GM23338 (cell line): Measurements from ENCODE around the gene PPP1R9A. TPM values are rescaled to one million over a fixed set of nuclear protein-coding genes. Genes with fewer than 3 reads are reported as not detected.

Experiments
- ATAC-seq: fragments of 200-7000 bp; cut with Tn5 transposase; 3 replicates; pipeline ENCODE4 v1.9.1; 2020
- DNase-seq: peaks from one replicate; pipeline ENCODE4 v3.0.0-alpha.2; 2015; ENCODE audit warnings: low spot score
- H2AFZ ChIP-seq: fragments of 200-600 bp; sonication (generic); 2 replicates; pipeline ENCODE4 v1.8.0; 2016; ENCODE audit warnings: antibody characterized with exemption, mild to moderate bottlenecking, moderate library complexity
- H3F3A ChIP-seq: fragments of 200-600 bp; sonication (generic); replicated peaks from 2 replicates; pipeline ENCODE4 v1.8.0; 2017; ENCODE audit warnings: antibody characterized with exemption, mixed run types, low read depth
- H3K27ac ChIP-seq: fragments of 200-600 bp; sonication (generic); 2 replicates; pipeline ENCODE4 v1.6.1; 2016; ENCODE audit warnings: low read depth
- H3K27me3 ChIP-seq: fragments of 200-600 bp; sonication (generic); 2 replicates; pipeline ENCODE4 v1.8.0; 2016; ENCODE audit warnings: mild to moderate bottlenecking, mixed run types, moderate library complexity; ENCODE audit not compliant: insufficient read depth
- H3K36me3 ChIP-seq: fragments of 200-600 bp; sonication (generic); 2 replicates; pipeline ENCODE4 v1.8.0; 2016; ENCODE audit warnings: mild to moderate bottlenecking; ENCODE audit not compliant: insufficient read depth
- H3K4me1 ChIP-seq: fragments of 200-600 bp; sonication (generic); 2 replicates; pipeline ENCODE4 v1.8.0; 2016; ENCODE audit warnings: mild to moderate bottlenecking, moderate library complexity; ENCODE audit not compliant: insufficient read depth
- H3K4me2 ChIP-seq: fragments of 200-600 bp; sonication (generic); 2 replicates; pipeline ENCODE4 v1.7.1; 2017; ENCODE audit warnings: mixed run types
- H3K4me3 ChIP-seq: fragments of 200-600 bp; sonication (generic); 2 replicates; pipeline ENCODE4 v1.6.1; 2016; ENCODE audit warnings: mixed run types
- H3K79me2 ChIP-seq: fragments of 200-600 bp; sonication (generic); replicated peaks from 2 replicates; pipeline ENCODE4 v1.8.0; 2017; ENCODE audit warnings: mild to moderate bottlenecking; ENCODE audit not compliant: insufficient read depth
- H3K9me2 ChIP-seq: fragments of 200-600 bp; sonication (generic); 2 replicates; pipeline ENCODE4 v1.8.0; 2017; ENCODE audit not compliant: insufficient read depth
- H4K20me1 ChIP-seq: fragments of 200-600 bp; sonication (generic); replicated peaks from 2 replicates; pipeline ENCODE4 v1.8.0; 2017; ENCODE audit warnings: mild to moderate bottlenecking; ENCODE audit not compliant: insufficient read depth
- H3K27ac Mint-ChIP-seq: 2 replicates; pipeline ENCODE4 v1.8.0; 2020; ENCODE audit warnings: inconsistent platforms, mild to moderate bottlenecking, moderate library complexity, mixed read lengths
- H3K27me3 Mint-ChIP-seq: 3 replicates; pipeline ENCODE4 v1.8.0; 2022; ENCODE audit warnings: low read depth, mild to moderate bottlenecking, moderate library complexity, mixed read lengths, inconsistent platforms; ENCODE audit not compliant: insufficient read depth, poor library complexity
- H3K36me3 Mint-ChIP-seq: 3 replicates; pipeline ENCODE4 v1.8.0; 2021; ENCODE audit warnings: low read depth, mild to moderate bottlenecking, inconsistent platforms, moderate library complexity, mixed read lengths
- H3K4me1 Mint-ChIP-seq: 3 replicates; pipeline ENCODE4 v1.8.0; 2020; ENCODE audit warnings: mild to moderate bottlenecking, inconsistent platforms, mixed read lengths
- H3K4me3 Mint-ChIP-seq: 3 replicates; pipeline ENCODE4 v1.8.0; 2021; ENCODE audit warnings: moderate library complexity, mild to moderate bottlenecking, inconsistent platforms, mixed read lengths
- H3K9me3 Mint-ChIP-seq: 3 replicates; pipeline ENCODE4 v1.8.0; 2020; ENCODE audit warnings: moderate library complexity, mild to moderate bottlenecking, inconsistent platforms, mixed read lengths
- CREB1 ChIP-seq: fragments of 250-450 bp; sonication (Bioruptor Pico); IDR thresholded peaks from 2 replicates; pipeline ENCODE4 v1.5.0; 2020; ENCODE audit warnings: low read depth, mild to moderate bottlenecking, moderate library complexity
- EZH2phosphoT487 ChIP-seq: fragments of 200-600 bp; sonication (generic); IDR thresholded peaks from one replicate; pipeline ENCODE4 v1.8.1; 2018; ENCODE audit warnings: antibody characterized with exemption; ENCODE audit not compliant: unreplicated experiment
- JUNB ChIP-seq: IDR thresholded peaks from one replicate; pipeline ENCODE4 v1.6.1; 2016; ENCODE audit warnings: antibody characterized with exemption; ENCODE audit not compliant: unreplicated experiment
- POLR2AphosphoS5 ChIP-seq: IDR thresholded peaks from 2 replicates; pipeline ENCODE4 v1.6.1; 2016; ENCODE audit warnings: antibody characterized with exemption, low read depth
- ZNF114 ChIP-seq: fragments of 250-450 bp; sonication (Bioruptor Pico); IDR thresholded peaks from 2 replicates; pipeline ENCODE4 v1.5.0; 2020; ENCODE audit warnings: mild to moderate bottlenecking, moderate library complexity
- polyA plus RNA-seq: library from polyadenylated mRNA; unstranded; fragments of >200 nt; fragmentation: Nextera tagmentation; extraction: Ambion mirVana; gene quantifications from 2 replicates; pipeline ENCODE4 v1.2.1, GENCODE V29; 2016
- total RNA-seq: library from RNA; depleted of rRNA; stranded (reverse); fragments of >200 nt; shearing (Covaris generic); gene quantifications from 2 replicates; pipeline ENCODE4 v1.2.3, GENCODE V29; 2014
- TF ChIP-seq, protein P1 (sequence below): IDR thresholded peaks from 2 replicates; pipeline ENCODE4 v1.6.1; 2016; ENCODE audit warnings: antibody characterized with exemption
- TF ChIP-seq, protein P2 (sequence below): IDR thresholded peaks from one replicate; pipeline ENCODE4 v1.6.1; 2018; ENCODE audit warnings: antibody characterized with exemption; ENCODE audit not compliant: unreplicated experiment
- TF ChIP-seq, protein P3 (sequence below), 2 experiments: fragments of 200-600 bp in 1 of 2; sonication (generic) in 1 of 2; conservative IDR thresholded peaks; 2 replicates each; pipeline versions ENCODE4 v1.5.1 to v1.6.1; 2016 to 2017; ENCODE audit warnings: antibody characterized with exemption in 2 of 2, low read depth in 2 of 2, mild to moderate bottlenecking in 2 of 2, moderate library complexity in 1 of 2
- TF ChIP-seq, protein P4 (sequence below): fragments of 250-450 bp; sonication (Bioruptor Pico); IDR thresholded peaks from 2 replicates; pipeline ENCODE4 v1.5.0; 2020; ENCODE audit warnings: mild to moderate bottlenecking, moderate library complexity

Gene PPP1R9A
- total and polyA plus RNA-seq, 2 experiments from 2014 or later: 10.6 to 31.8 TPM

DNA sequence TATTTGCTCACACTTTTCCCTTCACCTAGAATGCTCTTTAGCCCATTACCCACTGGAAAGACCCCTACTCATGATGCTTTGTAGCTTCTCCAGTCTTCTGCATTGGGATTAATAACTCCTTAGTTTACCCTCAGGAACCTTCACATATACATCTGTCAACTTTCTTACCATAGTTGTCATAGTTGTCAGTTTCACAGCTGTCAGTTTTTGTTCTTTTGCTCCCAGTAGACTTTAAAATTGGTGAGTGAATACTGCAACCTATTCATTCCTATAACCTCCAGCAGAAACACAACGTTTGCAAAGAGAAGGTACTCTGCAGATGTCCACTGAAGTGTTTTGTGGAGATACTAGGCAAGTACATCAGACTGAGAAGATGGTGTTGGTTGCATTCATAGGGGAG, 414.3 kb downstream of the PPP1R9A start:
- H3K36me3 ChIP-seq: no peaks in the 10 kb centered on the region

DNA sequence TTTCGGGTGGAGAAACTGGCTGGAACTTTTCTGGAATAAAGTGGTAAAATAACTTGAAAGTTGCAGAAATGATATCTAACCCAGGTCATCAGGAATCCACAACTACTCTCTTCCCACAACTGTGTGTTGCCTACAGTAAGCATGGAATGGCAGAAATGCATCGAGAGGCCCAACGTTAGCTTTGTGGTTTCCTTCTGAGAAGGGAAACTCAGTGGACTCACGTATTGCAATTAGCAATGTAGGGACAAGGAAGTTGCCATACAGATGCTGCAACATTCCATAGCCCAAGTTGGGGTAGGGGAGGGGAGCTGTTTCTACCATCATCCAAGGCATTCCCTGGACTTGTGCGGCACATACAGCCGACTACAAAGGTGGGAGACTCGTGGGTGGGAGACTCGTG, 415.0 kb downstream of the PPP1R9A start:
- Histone ChIP-seq H4K20me1 (no peaks in the 10 kb centered on the region), H3K79me2 (no peaks in the 10 kb centered on the region), H3K9me2 (0 out of 2 replicates have a peak, but pooled peaks cover 4% of the 10 kb centered on the region), H2AFZ (no peak overlapping the region), H3K4me2 (no peak overlapping the region), H3K36me3 (no peaks in the 10 kb centered on the region), H3K4me3 (no peak overlapping the region), H3K27me3 (peaks cover 9% of the 10 kb centered on the region; the same call in 1 of the 2 replicates), H3K27ac (no peak overlapping the region), H3K4me1 (no peaks in the 10 kb centered on the region; the same call in 1 of the 2 replicates), H3F3A (no peaks in the 10 kb centered on the region)
- ATAC-seq (no peak), DNase-seq (no peak)
- no peak overlapping the region for H3K27ac Mint-ChIP-seq
- H3K4me1 Mint-ChIP-seq: peaks cover 2% of the 10 kb centered on the region
- no peaks in the 10 kb centered on the region; the same call in 2 of the 3 replicates for H3K9me3 Mint-ChIP-seq
- H3K36me3 Mint-ChIP-seq: no peaks in the 10 kb centered on the region
- H3K4me3 Mint-ChIP-seq: no peak overlapping the region
- peaks cover 3% of the 10 kb centered on the region for H3K27me3 Mint-ChIP-seq
- TF ChIP-seq EZH2phosphoT487 (no peak), JUNB (no peak), POLR2AphosphoS5 (no peak), ZNF114 (no peak), CREB1 (CRISPR knock-in tag) (no peak)
- TF ChIP-seq, protein P1, sequence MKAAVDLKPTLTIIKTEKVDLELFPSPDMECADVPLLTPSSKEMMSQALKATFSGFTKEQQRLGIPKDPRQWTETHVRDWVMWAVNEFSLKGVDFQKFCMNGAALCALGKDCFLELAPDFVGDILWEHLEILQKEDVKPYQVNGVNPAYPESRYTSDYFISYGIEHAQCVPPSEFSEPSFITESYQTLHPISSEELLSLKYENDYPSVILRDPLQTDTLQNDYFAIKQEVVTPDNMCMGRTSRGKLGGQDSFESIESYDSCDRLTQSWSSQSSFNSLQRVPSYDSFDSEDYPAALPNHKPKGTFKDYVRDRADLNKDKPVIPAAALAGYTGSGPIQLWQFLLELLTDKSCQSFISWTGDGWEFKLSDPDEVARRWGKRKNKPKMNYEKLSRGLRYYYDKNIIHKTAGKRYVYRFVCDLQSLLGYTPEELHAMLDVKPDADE: no peak
- TF ChIP-seq, protein P2, sequence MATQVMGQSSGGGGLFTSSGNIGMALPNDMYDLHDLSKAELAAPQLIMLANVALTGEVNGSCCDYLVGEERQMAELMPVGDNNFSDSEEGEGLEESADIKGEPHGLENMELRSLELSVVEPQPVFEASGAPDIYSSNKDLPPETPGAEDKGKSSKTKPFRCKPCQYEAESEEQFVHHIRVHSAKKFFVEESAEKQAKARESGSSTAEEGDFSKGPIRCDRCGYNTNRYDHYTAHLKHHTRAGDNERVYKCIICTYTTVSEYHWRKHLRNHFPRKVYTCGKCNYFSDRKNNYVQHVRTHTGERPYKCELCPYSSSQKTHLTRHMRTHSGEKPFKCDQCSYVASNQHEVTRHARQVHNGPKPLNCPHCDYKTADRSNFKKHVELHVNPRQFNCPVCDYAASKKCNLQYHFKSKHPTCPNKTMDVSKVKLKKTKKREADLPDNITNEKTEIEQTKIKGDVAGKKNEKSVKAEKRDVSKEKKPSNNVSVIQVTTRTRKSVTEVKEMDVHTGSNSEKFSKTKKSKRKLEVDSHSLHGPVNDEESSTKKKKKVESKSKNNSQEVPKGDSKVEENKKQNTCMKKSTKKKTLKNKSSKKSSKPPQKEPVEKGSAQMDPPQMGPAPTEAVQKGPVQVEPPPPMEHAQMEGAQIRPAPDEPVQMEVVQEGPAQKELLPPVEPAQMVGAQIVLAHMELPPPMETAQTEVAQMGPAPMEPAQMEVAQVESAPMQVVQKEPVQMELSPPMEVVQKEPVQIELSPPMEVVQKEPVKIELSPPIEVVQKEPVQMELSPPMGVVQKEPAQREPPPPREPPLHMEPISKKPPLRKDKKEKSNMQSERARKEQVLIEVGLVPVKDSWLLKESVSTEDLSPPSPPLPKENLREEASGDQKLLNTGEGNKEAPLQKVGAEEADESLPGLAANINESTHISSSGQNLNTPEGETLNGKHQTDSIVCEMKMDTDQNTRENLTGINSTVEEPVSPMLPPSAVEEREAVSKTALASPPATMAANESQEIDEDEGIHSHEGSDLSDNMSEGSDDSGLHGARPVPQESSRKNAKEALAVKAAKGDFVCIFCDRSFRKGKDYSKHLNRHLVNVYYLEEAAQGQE: no peak
- TF ChIP-seq, protein P3, sequence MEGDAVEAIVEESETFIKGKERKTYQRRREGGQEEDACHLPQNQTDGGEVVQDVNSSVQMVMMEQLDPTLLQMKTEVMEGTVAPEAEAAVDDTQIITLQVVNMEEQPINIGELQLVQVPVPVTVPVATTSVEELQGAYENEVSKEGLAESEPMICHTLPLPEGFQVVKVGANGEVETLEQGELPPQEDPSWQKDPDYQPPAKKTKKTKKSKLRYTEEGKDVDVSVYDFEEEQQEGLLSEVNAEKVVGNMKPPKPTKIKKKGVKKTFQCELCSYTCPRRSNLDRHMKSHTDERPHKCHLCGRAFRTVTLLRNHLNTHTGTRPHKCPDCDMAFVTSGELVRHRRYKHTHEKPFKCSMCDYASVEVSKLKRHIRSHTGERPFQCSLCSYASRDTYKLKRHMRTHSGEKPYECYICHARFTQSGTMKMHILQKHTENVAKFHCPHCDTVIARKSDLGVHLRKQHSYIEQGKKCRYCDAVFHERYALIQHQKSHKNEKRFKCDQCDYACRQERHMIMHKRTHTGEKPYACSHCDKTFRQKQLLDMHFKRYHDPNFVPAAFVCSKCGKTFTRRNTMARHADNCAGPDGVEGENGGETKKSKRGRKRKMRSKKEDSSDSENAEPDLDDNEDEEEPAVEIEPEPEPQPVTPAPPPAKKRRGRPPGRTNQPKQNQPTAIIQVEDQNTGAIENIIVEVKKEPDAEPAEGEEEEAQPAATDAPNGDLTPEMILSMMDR (conservative IDR thresholded peaks at IDR 0.05; ENCODE audit: low read depth in 2 of 2): no peak
- TF ChIP-seq, protein P4, sequence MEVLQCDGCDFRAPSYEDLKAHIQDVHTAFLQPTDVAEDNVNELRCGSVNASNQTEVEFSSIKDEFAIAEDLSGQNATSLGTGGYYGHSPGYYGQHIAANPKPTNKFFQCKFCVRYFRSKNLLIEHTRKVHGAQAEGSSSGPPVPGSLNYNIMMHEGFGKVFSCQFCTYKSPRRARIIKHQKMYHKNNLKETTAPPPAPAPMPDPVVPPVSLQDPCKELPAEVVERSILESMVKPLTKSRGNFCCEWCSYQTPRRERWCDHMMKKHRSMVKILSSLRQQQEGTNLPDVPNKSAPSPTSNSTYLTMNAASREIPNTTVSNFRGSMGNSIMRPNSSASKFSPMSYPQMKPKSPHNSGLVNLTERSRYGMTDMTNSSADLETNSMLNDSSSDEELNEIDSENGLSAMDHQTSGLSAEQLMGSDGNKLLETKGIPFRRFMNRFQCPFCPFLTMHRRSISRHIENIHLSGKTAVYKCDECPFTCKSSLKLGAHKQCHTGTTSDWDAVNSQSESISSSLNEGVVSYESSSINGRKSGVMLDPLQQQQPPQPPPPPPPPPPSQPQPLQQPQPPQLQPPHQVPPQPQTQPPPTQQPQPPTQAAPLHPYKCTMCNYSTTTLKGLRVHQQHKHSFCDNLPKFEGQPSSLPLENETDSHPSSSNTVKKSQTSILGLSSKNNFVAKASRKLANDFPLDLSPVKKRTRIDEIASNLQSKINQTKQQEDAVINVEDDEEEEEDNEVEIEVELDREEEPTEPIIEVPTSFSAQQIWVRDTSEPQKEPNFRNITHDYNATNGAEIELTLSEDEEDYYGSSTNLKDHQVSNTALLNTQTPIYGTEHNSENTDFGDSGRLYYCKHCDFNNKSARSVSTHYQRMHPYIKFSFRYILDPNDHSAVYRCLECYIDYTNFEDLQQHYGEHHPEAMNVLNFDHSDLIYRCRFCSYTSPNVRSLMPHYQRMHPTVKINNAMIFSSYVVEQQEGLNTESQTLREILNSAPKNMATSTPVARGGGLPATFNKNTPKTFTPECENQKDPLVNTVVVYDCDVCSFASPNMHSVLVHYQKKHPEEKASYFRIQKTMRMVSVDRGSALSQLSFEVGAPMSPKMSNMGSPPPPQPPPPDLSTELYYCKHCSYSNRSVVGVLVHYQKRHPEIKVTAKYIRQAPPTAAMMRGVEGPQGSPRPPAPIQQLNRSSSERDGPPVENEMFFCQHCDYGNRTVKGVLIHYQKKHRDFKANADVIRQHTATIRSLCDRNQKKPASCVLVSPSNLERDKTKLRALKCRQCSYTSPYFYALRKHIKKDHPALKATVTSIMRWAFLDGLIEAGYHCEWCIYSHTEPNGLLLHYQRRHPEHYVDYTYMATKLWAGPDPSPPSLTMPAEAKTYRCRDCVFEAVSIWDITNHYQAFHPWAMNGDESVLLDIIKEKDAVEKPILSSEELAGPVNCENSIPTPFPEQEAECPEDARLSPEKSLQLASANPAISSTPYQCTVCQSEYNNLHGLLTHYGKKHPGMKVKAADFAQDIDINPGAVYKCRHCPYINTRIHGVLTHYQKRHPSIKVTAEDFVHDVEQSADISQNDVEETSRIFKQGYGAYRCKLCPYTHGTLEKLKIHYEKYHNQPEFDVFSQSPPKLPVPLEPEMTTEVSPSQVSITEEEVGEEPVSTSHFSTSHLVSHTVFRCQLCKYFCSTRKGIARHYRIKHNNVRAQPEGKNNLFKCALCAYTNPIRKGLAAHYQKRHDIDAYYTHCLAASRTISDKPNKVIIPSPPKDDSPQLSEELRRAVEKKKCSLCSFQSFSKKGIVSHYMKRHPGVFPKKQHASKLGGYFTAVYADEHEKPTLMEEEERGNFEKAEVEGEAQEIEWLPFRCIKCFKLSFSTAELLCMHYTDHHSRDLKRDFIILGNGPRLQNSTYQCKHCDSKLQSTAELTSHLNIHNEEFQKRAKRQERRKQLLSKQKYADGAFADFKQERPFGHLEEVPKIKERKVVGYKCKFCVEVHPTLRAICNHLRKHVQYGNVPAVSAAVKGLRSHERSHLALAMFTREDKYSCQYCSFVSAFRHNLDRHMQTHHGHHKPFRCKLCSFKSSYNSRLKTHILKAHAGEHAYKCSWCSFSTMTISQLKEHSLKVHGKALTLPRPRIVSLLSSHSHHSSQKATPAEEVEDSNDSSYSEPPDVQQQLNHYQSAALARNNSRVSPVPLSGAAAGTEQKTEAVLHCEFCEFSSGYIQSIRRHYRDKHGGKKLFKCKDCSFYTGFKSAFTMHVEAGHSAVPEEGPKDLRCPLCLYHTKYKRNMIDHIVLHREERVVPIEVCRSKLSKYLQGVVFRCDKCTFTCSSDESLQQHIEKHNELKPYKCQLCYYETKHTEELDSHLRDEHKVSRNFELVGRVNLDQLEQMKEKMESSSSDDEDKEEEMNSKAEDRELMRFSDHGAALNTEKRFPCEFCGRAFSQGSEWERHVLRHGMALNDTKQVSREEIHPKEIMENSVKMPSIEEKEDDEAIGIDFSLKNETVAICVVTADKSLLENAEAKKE (CRISPR knock-in tag): no peak

More for the DNA sequence above, 414.3 kb downstream of the PPP1R9A start:
- H3K27me3 ChIP-seq: peaks cover 9% of the 10 kb centered on the region; the same call in 1 of the 2 replicates
- no peaks in the 10 kb centered on the region for H3K79me2 ChIP-seq
- 0 out of 2 replicates have a peak, but pooled peaks cover 4% of the 10 kb centered on the region for H3K9me2 ChIP-seq
- H3K4me2 ChIP-seq: no peak overlapping the region
- H3K36me3 Mint-ChIP-seq: no peaks in the 10 kb centered on the region
- TF ChIP-seq ZNF114: no peak
- H2AFZ ChIP-seq: no peak overlapping the region
- no peaks in the 10 kb centered on the region; the same call in 2 of the 3 replicates for H3K9me3 Mint-ChIP-seq
- no peak overlapping the region for H3K4me3 Mint-ChIP-seq
- DNase-seq: no peak
- no peaks in the 10 kb centered on the region for H3F3A ChIP-seq
- no peak overlapping the region for H3K4me3 ChIP-seq
- no peaks in the 10 kb centered on the region; the same call in 1 of the 2 replicates for H3K4me1 ChIP-seq
- H3K27ac ChIP-seq: no peak overlapping the region
- H3K27ac Mint-ChIP-seq: no peak overlapping the region
- H3K27me3 Mint-ChIP-seq: peaks cover 3% of the 10 kb centered on the region
- no peaks in the 10 kb centered on the region for H4K20me1 ChIP-seq
- ATAC-seq: no peak
- peaks cover 2% of the 10 kb centered on the region for H3K4me1 Mint-ChIP-seq
